GM18526 (cell line): ENCODE data around the gene DNAJC7.

Experiments
- POLR2A ChIP-seq: IDR thresholded peaks from 3 replicates; pipeline ENCODE4 v1.6.1; 2011; ENCODE audit not compliant: insufficient read length; ENCODE audit errors: extremely low read depth

Gene DNAJC7

DNA sequence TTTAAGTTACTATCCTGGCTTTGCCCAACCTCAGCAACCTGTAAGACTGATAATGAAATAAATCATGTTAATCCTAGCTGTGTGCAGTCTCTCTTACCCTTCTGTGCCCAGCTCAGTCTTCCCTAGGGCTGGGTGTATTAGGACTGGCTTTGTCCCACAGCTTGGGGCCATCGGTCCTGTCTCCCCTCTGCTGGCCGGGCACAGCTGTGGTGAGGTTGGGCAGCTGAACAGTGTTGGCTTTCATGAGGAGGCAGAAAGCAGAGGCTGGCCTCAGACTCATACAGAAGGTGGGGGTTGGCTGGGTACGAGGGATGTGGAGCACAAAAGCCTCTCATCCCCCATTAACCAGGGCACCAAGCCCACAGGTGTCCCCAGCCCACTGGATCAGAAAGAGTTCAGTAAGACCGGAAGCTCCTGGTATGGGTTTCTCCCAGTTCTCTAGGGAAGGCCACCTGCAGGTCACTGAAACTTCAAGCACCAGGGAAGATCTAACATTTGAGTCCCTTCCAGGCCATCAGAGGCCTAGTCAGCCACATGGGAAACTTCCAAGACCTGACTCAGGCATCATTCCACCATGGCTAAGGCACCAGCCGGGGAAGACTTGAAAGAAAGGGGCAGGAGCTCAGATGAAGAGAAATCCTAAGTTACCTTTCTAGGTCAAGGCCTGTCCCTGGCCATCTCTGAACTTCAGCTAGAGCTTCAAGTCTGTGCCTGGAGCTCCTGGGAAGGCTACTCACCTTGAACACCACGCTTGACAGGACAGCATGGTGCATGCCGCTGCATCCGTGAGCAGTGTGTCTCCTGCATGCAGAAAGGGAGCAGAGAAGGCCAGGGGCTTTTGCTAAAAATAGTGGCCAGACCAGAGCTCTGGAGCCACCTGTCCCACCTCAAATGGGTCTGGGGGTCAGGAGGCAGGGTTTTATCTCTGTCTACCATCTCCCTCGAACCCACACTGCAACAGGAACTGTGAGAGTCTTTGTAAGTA, 41.8 kb downstream of the DNAJC7 start:
- no peak for TF ChIP-seq POLR2A

DNA sequence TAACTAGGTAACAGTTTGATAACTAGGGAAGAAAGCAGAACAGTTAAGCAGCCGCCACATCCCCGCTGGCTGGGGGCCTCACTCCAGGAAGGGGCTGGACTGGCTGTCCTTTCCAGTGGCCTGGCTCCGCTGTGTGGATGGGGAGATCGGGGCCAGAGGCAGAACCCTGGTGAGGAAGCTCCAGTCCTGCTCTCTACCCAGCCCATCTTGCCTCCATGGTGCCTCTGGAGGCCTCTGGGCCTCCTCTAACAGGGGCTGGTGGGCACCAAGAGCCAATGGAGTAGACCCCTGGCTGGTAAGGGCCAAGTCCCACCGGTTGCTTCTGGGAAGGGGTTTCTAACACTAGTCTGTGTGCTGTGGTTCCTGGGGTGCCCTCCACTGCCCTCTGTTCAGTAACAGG, 42.6 kb downstream of the DNAJC7 start:
- TF ChIP-seq POLR2A = no peak

DNA sequence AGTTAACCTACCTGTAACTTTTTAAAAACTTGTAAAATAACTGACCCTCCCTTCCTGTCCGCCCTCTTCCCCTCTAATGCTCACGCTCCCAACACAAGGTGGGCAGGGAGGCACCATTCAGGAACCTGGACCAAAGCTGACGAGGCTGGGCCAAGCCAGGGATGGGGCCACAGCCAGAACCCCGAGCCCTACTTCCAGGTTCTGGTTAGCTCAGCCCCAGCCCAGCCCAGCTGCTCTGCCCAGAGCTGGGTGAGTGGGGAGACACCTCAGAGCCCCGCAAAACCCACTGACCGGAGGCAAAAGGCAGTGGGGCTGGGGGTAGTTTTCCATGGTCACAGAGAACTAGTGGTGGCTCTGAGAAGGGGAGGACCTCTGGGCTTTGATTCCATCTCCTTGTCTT, 43.2 kb downstream of the DNAJC7 start:
- no peak for TF ChIP-seq POLR2A

DNA sequence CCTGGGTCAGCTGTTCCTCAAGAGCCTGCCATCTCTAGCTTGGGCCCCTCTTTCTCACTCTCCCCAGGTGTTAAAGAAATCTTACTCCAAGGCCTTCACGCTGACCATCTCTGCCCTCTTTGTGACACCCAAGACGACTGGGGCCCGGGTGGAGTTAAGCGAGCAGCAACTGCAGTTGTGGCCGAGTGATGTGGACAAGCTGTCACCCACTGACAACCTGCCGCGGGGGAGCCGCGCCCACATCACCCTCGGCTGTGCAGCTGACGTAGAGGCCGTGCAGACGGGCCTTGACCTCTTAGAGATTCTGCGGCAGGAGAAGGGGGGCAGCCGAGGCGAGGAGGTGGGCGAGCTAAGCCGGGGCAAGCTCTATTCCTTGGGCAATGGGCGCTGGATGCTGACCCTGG, 43.8 kb downstream of the DNAJC7 start:
- no peak for TF ChIP-seq POLR2A

DNA sequence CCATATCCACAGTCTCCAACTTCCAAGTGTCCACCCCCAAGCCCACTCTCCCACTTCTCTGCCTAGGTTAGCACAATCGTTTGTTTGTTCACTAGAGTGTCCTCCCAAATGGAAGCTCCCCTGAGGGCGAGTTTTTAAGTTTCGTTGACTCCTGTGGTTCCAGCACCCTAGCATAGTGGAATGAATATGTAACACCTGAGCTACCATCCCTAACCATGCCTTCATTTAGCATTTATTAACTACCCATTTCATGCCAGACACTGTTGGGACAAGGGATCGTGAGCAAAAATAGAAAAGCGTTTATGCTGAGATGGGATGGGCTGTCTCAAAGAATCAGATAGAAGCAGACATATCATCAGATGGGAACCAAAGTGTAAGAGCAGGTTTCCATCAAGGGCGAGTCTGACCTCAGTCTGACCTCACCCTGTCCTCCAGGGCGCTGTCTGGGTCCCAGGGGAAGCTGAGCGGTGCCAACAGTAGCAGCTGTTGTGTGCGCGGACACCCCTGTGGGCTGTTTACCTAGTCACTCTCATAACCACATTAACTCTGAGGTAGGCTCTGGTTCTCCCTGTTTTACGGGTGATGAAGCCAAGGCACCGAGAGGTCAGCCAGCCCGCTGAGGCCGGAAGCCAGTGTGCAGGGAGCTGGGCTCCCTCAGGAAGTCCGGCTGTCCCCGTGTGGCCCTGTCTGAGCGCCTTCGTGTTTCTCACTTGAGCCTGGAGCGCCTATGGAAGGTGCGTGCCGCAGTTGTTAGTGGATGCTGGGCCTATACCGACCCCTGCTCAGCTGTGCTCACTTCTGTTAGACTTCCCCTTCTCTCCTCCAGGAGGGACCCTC, 44.5 kb downstream of the DNAJC7 start:
- TF ChIP-seq POLR2A = no peak

DNA sequence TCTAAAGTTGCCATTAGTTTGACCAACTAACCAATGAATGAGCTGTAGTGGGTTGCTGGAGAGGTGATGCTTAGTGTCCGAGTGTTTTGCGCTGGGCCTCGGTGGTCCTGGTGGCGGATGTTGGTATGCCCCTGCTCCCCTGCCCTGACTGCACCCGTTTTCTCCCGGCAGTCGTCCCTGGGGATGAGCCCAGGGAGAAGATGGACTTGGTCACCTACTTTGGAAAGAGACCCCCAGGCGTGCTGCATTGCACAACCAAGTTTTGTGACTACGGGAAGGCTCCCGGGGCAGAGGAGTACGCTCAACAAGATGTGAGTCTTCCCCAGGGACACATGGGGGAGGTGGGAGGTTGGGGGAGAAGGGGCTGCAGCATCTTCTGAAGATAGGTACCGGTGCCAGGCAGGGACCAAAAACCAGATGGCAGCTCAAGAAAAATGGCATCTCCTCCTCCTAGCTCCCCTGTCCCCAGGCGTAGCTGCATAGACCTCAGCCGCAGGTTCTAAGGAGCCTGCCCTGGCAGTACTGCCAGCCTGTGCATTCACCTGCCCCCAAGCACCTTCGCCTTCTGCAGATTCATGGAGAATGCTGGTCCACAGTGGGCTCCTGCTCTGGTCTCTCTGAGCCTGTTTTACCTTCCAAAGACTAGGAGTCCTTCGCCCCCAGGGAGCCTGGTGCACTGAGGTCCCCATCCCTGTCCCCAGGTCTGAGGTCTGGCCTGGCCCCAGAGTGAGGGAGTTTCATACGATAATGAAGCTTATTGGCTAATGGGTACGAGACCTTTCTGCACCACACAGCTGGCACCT, 45.3 kb downstream of the DNAJC7 start:
- TF ChIP-seq POLR2A = no peak

DNA sequence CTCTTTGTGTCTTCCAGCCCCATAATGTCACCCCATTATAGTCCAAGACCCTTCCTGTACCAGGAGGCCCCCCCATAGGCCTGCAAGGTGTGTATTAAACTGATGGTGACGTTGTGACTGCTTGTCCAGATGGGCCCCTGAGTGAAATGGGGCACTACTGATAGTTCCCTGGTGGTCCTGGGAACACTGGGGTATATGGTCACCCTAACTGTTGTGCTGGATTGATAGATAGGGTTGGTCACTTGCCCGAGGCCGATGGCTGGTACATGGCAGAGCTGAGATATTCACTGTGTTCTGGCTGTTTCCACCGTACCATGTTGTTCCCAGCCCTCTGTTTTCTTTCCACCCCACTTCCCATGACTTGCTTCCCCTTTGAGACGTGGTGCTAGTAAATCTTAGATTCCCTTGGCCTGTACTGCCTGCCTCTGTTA, 46.3 kb downstream of the DNAJC7 start:
- TF ChIP-seq POLR2A = no peak

DNA sequence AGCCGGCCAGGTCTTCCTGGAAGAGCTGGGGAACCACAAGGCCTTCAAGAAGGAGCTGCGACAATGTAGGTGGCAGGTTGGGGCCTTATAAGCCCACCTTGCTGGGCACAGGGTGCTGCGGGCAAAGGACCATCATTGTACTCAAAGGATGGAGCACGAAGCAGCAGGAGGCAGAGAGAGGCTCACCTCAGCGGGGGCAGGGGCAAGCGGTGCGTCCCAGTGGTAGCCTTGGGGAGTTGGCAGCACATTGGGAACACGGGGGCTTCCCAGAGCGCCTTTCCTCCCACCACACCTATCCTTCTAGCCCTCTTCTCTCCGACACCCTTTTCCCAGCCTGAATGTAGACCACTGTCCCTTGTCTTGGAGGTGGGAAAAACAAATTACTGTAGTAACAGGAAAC, 48.6 kb downstream of the DNAJC7 start:
- TF ChIP-seq POLR2A = no peak

DNA sequence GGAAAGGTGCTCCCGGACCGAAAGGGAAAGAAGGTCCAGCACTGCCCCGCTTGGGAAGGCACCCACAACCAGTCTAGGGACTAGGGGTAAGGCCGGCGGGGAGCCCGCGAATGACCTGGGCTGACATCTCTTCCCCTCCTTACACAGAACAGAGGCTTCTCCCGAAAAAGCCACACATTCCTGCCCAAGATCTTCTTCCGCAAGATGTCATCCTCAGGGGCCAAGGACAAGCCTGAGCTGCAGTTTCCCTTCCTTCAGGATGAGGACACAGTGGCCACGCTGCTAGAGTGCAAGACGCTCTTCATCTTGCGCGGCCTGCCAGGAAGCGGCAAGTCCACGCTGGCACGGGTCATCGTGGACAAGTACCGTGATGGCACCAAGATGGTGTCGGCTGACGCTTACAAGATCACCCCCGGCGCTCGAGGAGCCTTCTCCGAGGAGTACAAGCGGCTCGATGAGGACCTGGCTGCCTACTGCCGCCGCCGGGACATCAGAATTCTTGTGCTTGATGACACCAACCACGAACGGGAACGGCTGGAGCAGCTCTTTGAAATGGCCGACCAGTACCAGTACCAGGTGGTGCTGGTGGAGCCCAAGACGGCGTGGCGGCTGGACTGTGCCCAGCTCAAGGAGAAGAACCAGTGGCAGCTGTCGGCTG, 49.2 kb downstream of the DNAJC7 start:
- no peak for TF ChIP-seq POLR2A

DNA sequence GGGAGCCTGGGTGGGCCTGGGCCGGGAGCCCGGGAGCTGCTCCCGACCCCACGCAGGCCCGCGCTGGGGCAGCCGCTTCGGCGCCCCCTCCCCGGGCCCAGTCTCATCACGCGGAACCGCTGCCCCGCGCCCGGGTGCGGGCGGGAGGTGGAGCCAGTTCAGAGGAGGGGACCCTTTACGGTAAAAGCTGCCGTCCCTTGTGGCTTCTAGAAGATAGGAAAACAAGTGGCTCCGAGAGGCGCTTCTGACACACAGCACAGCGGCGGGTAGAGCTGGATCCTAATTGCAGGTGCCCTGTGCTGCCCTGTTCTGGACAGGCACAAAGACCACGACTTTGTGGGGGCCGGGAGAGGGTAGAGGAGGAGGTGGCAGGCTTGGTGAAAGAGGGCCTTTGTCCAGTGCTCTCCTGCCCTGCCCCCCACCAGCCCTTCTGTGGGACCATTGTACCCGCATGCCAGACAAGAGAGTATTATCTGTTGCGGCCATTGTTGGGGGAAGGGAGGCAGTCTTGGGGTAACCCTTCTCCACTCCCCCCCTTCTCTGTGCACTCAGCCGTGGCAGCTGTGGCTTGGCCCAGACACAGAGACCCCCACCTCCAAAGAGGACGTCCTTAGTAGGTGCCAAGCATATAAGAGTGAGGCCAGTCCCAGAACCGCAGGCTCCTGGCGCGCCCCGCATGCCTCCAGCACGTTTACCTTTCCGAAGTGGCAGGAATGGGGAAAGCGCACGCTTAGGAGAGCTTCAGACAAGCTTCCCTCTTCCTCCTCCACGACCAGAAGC, 49.9 kb downstream of the DNAJC7 start:
- no peak for TF ChIP-seq POLR2A

DNA sequence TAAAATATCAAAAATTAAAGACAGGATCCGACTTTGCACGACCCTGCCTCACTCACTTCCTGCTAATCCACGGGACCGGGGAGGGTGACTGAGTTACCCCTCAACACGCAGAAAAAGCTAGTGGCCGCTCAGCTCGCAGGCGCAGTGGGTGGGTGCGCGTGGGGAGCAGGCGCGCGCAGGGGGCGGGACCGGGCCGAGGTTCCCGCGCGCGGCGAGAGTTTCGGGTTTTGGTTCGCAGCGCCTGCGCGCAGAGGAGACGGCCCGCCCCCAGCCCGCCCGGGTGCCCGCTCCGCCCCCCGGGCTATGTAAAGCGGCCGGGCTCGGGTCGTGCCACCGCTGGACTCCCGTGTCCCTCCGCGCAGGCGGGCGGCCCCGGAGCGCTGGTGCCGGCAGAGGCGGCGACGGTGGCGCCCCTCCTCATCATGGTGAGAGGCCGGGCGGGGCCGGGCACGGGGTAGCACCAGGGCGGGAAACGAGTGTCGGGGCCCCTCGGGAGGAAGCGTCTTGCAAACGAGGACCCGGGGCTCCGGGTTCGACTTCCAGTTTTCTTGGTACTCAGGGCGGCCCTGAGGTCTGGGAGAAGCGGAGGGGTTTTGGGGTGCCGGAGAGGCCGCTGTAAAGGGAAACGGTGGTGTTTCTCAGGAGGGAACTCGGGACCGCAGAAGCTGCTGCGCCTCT, 50.6 kb downstream of the DNAJC7 start, which contains the start of gene CNP:
CNP (plus strand) TSS at position 333 of the 678 bp plus-strand sequence; CDS start at position 423, 90 bp downstream.
- TF ChIP-seq POLR2A = peak; percentile 87

DNA sequence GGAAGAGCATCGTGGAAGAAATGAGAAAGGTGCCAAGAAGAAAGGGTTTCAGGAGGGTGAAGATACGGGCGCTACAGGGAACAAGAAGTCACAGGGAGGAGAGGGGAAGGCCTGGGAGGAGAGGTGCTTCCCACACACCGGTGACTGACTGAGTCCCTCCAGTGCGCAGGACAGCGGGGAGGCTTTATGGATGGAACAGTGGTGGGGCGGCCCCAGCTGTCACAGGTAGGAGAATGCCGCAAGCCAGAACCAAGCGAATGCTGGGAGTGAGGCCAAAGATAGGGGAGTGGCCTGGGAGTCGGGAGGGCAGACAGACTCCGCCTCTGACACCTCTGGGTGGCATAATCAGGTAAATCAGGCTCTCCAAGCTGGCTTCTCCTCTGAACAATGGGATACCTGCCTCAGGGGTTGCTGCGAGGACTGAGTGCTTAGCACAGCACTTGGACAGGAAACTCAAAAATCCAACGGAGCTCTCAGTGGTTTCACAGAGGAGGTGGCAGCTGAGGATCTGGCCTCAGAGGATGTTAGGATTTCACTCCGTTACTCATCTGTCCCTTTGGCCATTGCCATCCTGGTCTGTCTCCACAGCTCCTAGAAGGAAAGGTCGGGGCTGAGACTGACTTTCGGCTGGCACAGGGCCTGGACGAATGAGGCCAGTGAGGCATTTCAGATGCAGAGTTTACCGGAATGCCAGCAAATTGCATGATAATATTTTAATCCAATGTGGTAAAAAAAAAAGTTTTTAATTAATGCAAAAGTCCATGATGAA, 51.4 kb downstream of the DNAJC7 start:
- no peak for TF ChIP-seq POLR2A
